ENCODE results near the gene ASH1L. TPM values are rescaled to one million over a fixed set of nuclear protein-coding genes. Genes with fewer than 3 reads are reported as not detected.
"Not testable (repeated sequence)": the region's sequence is repeated elsewhere in the genome, so short reads cannot be mapped to it uniquely, and the experiment has no call there.

ASH1L gene
- total RNA-seq, 1 donor from 2014 or later = 15.0 TPM

GRCh38 chr1:155574077-155574476 is 11.5 kb upstream of the ASH1L start:
- H3K36me3 ChIP-seq (ENCODE audit: control insufficient read depth, insufficient read depth, low read length) = no peaks in the 10 kb centered on the region
- H3K27me3 ChIP-seq (ENCODE audit: control insufficient read depth, insufficient read depth, low read length) = no peaks in the 10 kb centered on the region
- FAIRE-seq (no peak), DNase-seq (ENCODE audit: low read depth) (no peak)
- TF ChIP-seq CTCF (IDR thresholded peaks at IDR 0.05; ENCODE audit: insufficient read depth, low read length, severe bottlenecking) = no peak
- no peak overlapping the region for H3K4me3 ChIP-seq (ENCODE audit: low read depth, low read length)

- Histone ChIP-seq H3K4me3 (ENCODE audit: low read depth, low read length) (no peak overlapping the region), H3K36me3 (ENCODE audit: control insufficient read depth, insufficient read depth, low read length) (peaks cover 1% of the 10 kb centered on the region), H3K27me3 (ENCODE audit: control insufficient read depth, insufficient read depth, low read length) (no peaks in the 10 kb centered on the region)
- TF ChIP-seq CTCF (IDR thresholded peaks at IDR 0.05; ENCODE audit: insufficient read depth, low read length, severe bottlenecking) = no peak
- FAIRE-seq (no peak), DNase-seq (ENCODE audit: low read depth) (no peak)
These were observed 8.0 kb upstream of the ASH1L start for GRCh38 chr1:155570593-155570990.

GRCh38 chr1:155569988-155570592 is 7.5 kb upstream of the ASH1L start:
- no peak for TF ChIP-seq CTCF (IDR thresholded peaks at IDR 0.05; ENCODE audit: insufficient read depth, low read length, severe bottlenecking)
- DNase-seq (ENCODE audit: low read depth) = peak; percentile 25
- FAIRE-seq = no peak
- Histone ChIP-seq H3K27me3 (ENCODE audit: control insufficient read depth, insufficient read depth, low read length) (no peaks in the 10 kb centered on the region), H3K4me3 (ENCODE audit: low read depth, low read length) (no peak overlapping the region), H3K36me3 (ENCODE audit: control insufficient read depth, insufficient read depth, low read length) (peaks cover 1% of the 10 kb centered on the region)

GRCh38 chr1:155563377-155564022 is 897 bp upstream of the ASH1L start:
- not testable (repeated sequence) for H3K36me3 ChIP-seq (ENCODE audit: control insufficient read depth, insufficient read depth, low read length); FAIRE-seq; H3K27me3 ChIP-seq (ENCODE audit: control insufficient read depth, insufficient read depth, low read length)
- peak overlapping the region; percentile 70 for H3K4me3 ChIP-seq (ENCODE audit: low read depth, low read length)
- DNase-seq (ENCODE audit: low read depth) = peak; percentile 35

- not testable (repeated sequence) for H3K36me3 ChIP-seq (ENCODE audit: control insufficient read depth, insufficient read depth, low read length); FAIRE-seq; DNase-seq (ENCODE audit: low read depth); H3K27me3 ChIP-seq (ENCODE audit: control insufficient read depth, insufficient read depth, low read length)
- peak overlapping the region; percentile 70 for H3K4me3 ChIP-seq (ENCODE audit: low read depth, low read length)
These were observed 623 bp downstream of the ASH1L start for GRCh38 chr1:155561779-155562580.

GRCh38 chr1:155555915-155556314 is 6.7 kb downstream of the ASH1L start:
- FAIRE-seq = no peak

More at GRCh38 chr1:155555915-155556314, 6.7 kb downstream of the ASH1L start:
- DNase-seq (ENCODE audit: low read depth) = no peak
- no peak for TF ChIP-seq CTCF (IDR thresholded peaks at IDR 0.05; ENCODE audit: insufficient read depth, low read length, severe bottlenecking)
- H3K27me3 ChIP-seq (ENCODE audit: control insufficient read depth, insufficient read depth, low read length) = no peaks in the 10 kb centered on the region
- H3K36me3 ChIP-seq (ENCODE audit: control insufficient read depth, insufficient read depth, low read length) = peaks cover 1% of the 10 kb centered on the region
- H3K4me3 ChIP-seq (ENCODE audit: low read depth, low read length) = no peak overlapping the region

Data from bronchial epithelial cell (primary cell).